ENCODE results near the gene UNC5B.

DNA sequence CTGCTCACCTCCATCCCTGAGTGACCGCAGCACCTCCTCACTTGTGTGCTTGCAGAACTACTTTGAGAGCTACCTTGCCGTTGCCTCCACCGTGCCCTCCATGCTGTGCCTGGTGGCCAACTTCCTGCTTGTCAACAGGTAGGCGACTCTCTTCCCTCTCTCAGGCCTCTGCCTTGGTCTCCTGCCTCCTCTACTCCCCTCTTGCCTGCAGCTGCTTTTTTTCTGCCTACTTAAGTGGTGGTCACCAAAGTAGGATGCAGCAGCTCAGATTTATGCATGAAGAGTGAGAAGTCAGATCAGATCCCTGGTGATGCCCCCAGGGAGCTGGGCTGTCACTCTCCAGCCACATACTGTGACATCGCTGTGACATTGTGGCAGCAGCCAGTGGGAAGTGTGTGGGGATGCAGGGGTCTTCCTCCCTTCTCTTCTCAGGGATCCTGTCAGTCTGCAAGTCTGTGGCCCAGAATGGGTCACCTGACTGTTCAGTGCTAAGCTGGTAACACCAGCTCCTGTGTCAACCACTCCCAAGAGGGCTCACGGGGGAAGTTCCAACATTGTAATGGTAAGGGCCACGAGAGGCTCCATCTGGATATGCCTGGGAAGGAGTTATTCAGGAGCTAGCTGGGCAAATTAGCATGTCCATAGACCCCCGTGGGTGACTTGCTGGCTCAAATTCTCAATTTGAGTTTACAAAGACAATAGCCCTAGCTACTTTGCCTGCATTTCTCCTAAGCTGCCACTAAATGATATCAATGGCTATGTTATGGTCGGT, 132.0 kb downstream of the UNC5B start:
- TF ChIP-seq CTCF (optimal IDR thresholded peaks at IDR 0.05 in 1 of 3, IDR thresholded peaks at IDR 0.05 in 1 of 3, conservative IDR thresholded peaks at IDR 0.05 in 1 of 3; ENCODE audit: extremely low read depth in 1 of 3, insufficient read depth in 2 of 3, low read length in 3 of 3) = no peak
- no peak for TF ChIP-seq EZH2 (IDR thresholded peaks at IDR 0.05; ENCODE audit: low read length)
